Measurements from ENCODE around the gene IQSEC1. TPM values are rescaled to one million over a fixed set of nuclear protein-coding genes. Genes with fewer than 3 reads are reported as not detected.

The IQSEC1 gene
- total and polyA plus RNA-seq, 2 of the 8 experiments (the other 6 are each of a cell fraction or from before 2014, with no cell fraction given) = 6.8 to 28.8 TPM

GRCh38 chr3:13005301-13005700, 67.9 kb downstream of the IQSEC1 start:
- 89% methylated on average over 5 of the region's 5 CpGs; no CpG with 5 or more reads in 1 of the 2 experiments for WGBS, 2 experiments (ENCODE audit: extremely low coverage in 1 of 2, insufficient coverage in 1 of 2, insufficient read length in 1 of 2, insufficient replicate concordance in 2 of 2, low coverage in 1 of 2, low lambda C conversion rate in 2 of 2, missing lambda C conversion rate in 1 of 2)
- 0 out of 7 replicates have a peak, but pooled peaks cover 0 to 3% (median 0%) of the 10 kb centered on the region in 4 experiments for H3K27me3 ChIP-seq (replicated peaks in 1 of 4; ENCODE audit: control insufficient read depth in 3 of 4, extremely low read depth in 1 of 4, insufficient read depth in 3 of 4, low read length in 3 of 4)
- CTCF ChIA-PET (ENCODE audit: partially characterized antibody) = interaction anchor here (0.9 to 4.9 kb wide), 11 partner anchors 9 to 175 kb away, joined by 3 to 47 read pairs (median 5); no protein-coding TSS in a partner anchor
- no peak overlapping the region for H3K4me2 ChIP-seq (ENCODE audit: insufficient read depth in 1 of 2, low read depth in 2 of 2, low read length in 2 of 2)
- no peak overlapping the region for H3K56ac ChIP-seq (replicated peaks; ENCODE audit: insufficient read length, low read depth, low read length)
- no peak overlapping the region for H2AFZ ChIP-seq (ENCODE audit: low read length)
- H2AK5ac ChIP-seq (ENCODE audit: low read depth, low read length) = no peak overlapping the region
- no peak overlapping the region for H3K4me3 ChIP-seq (ENCODE audit: extremely low read depth in 1 of 4, insufficient read depth in 2 of 4, low read depth in 3 of 4, low read length in 4 of 4)
- no peaks in the 10 kb centered on the region for H3K36me3 ChIP-seq (ENCODE audit: control insufficient read depth in 2 of 4, insufficient read depth in 4 of 4, low read length in 3 of 4)
- H3K4ac ChIP-seq (replicated peaks; ENCODE audit: insufficient read length, low read depth, low read length) = no peak overlapping the region
- H4K20me1 ChIP-seq (replicated peaks in 1 of 2; ENCODE audit: control insufficient read depth in 1 of 2, insufficient read depth in 2 of 2, low read length in 2 of 2) = peaks cover 0 to 3% of the 10 kb centered on the region in 2 experiments
- no peak overlapping the region for H2BK120ac ChIP-seq (replicated peaks; ENCODE audit: low read depth, low read length)
- no peak overlapping the region for H4K91ac ChIP-seq (replicated peaks; ENCODE audit: insufficient read length, low read length)
- no peak overlapping the region for H2BK15ac ChIP-seq (ENCODE audit: low read length)
- FAIRE-seq (no peak), DNase-seq (ENCODE audit: low read depth in 1 of 2, low spot score in 2 of 2) (no peak)
- H3K79me1 ChIP-seq (ENCODE audit: low read depth, low read length) = no peaks in the 10 kb centered on the region
- H3K23me2 ChIP-seq (ENCODE audit: low read depth, low read length) = no peaks in the 10 kb centered on the region
- peak overlapping the region; percentile 31; the same call in 1 of the 2 replicates for H4K8ac ChIP-seq (ENCODE audit: extremely low read depth, insufficient read depth, low read length)
- H3K18ac ChIP-seq (ENCODE audit: extremely low read depth, low read length) = no peak overlapping the region
- H3K4me1 ChIP-seq (replicated peaks in 1 of 4; ENCODE audit: control insufficient read depth in 3 of 4, insufficient read depth in 4 of 4, low read length in 3 of 4) = peaks cover 0 to 2% (median 0%) of the 10 kb centered on the region in 4 experiments; a peak in 2 of 7 replicates
- no peak overlapping the region for H4K5ac ChIP-seq (ENCODE audit: insufficient read length, low read depth, low read length)
- H3K9ac ChIP-seq (replicated peaks in 1 of 4; ENCODE audit: extremely low read depth in 1 of 4, low read depth in 3 of 4, low read length in 3 of 4) = no peak overlapping the region
- H3K23ac ChIP-seq (ENCODE audit: insufficient read length) = no peak overlapping the region
- H2BK12ac ChIP-seq (ENCODE audit: low read depth, low read length) = no peak overlapping the region
- no peak overlapping the region for H2BK20ac ChIP-seq (ENCODE audit: low read length)
- POLR2A ChIA-PET (ENCODE audit: partially characterized antibody) = interaction anchor here (1.2 kb wide), 3 partner anchors 10 to 17 kb away, joined by 3 to 5 read pairs (median 4); no protein-coding TSS in a partner anchor
- no peaks in the 10 kb centered on the region for H3K9me3 ChIP-seq (ENCODE audit: insufficient read depth in 2 of 2, low read depth in 1 of 2, low read length in 1 of 2)
- H3K79me2 ChIP-seq (ENCODE audit: control insufficient read depth in 1 of 2, insufficient read depth in 2 of 2, low read length in 2 of 2) = no peaks in the 10 kb centered on the region
- H2BK5ac ChIP-seq (ENCODE audit: low read depth, low read length) = no peak overlapping the region
- no peak overlapping the region for H3K27ac ChIP-seq (ENCODE audit: low read depth, low read length)
- TF ChIP-seq RFX5 (IDR thresholded peaks at IDR 0.05; ENCODE audit: borderline replicate concordance, low read depth, low read length) (no peak), JUND (IDR thresholded peaks at IDR 0.05; ENCODE audit: low read length) (no peak)
- H3K14ac ChIP-seq (ENCODE audit: insufficient read length) = no peak overlapping the region
